ENCODE data around the gene KLF13. TPM values are rescaled to one million over a fixed set of nuclear protein-coding genes. Genes with fewer than 3 reads are reported as not detected.

The KLF13 gene
- total RNA-seq, 1 experiment from 2014 or later: 14.1 TPM

DNA sequence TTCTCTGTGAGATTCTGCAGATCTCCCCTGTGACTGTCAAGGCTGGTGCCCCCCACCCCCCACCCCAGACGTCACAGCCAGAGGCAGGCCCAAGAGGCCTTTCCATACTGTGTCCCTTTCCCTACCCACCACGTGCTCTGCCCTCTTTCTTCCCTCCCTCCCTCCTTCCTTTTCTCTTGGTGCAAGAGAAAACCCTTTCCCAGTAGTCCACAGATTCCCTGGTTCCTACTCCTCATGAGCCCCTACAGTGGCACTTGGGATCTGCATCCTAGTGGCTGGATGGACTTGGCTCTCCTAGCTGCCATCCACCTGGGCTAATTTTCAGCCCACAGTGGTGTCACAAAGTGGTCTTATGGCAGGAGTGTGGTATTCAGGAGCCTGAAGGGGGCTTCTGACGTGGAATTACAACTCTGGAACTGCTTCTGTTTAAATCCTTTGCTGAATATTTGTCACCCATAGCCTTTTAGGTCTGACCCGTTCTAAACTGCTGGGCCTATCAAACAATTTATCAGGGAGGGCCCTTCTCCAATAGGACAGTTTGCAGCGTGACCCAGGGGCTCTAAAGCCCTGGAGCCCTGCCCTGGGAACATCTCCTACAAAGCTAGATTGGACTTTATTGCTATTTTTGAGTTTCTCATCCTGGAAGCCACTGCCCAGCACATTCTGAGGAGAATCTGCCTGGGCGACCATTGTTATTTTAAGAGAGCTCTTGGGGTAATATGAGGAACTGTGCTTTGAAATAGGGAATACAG is 35.3 kb downstream of the KLF13 start:
- CTCF ChIA-PET: no interaction called here
- H3K27ac Mint-ChIP-seq (ENCODE audit: unreplicated experiment): no peak overlapping the region
- intact Hi-C loops (cut with micrococcal nuclease; ENCODE audit: unreplicated experiment): no loop called here
- no peaks in the 10 kb centered on the region for H3K4me1 Mint-ChIP-seq (ENCODE audit: low read depth, unreplicated experiment)
- H3K36me3 Mint-ChIP-seq (ENCODE audit: insufficient read depth, unreplicated experiment): no peaks in the 10 kb centered on the region
- no peak for TF ChIP-seq CTCF (IDR thresholded peaks at IDR 0.05; ENCODE audit: unreplicated experiment)
- no peak overlapping the region for H3K4me3 Mint-ChIP-seq (ENCODE audit: low read depth, unreplicated experiment)
- H3K9me3 Mint-ChIP-seq (ENCODE audit: low read depth, unreplicated experiment): no peaks in the 10 kb centered on the region
- H3K27me3 Mint-ChIP-seq (ENCODE audit: unreplicated experiment): no peaks in the 10 kb centered on the region
- DNase-seq: no peak
- BruUV-seq (replicated peaks): no TSS peak

DNA sequence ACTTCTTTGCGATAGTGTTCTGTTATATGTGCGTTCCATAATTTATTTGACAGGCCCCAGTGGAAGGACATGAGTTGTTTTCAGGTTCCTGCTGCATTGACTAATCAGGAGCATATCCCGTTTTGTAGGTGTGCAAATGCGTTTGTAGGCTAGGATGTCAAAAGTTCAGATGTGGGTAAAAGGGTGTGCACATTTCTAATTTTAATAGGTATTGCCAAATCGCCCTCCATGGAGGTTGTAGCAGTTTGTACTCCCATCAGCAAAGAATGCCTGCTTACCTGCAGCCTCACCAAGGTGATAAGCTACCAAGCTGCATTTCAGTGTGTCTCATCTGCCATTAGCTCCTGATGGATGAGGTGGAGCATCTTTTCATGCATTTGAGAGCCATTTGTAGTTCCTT is 36.3 kb downstream of the KLF13 start:
- DNase-seq: no peak
- no TSS peak for BruUV-seq (replicated peaks)
- intact Hi-C loops (cut with micrococcal nuclease; ENCODE audit: unreplicated experiment): no loop called here
- H3K36me3 Mint-ChIP-seq (ENCODE audit: insufficient read depth, unreplicated experiment): no peaks in the 10 kb centered on the region
- no peaks in the 10 kb centered on the region for H3K27me3 Mint-ChIP-seq (ENCODE audit: unreplicated experiment)
- H3K4me1 Mint-ChIP-seq (ENCODE audit: low read depth, unreplicated experiment): no peaks in the 10 kb centered on the region
- H3K4me3 Mint-ChIP-seq (ENCODE audit: low read depth, unreplicated experiment): no peak overlapping the region
- CTCF ChIA-PET: no interaction called here
- no peak overlapping the region for H3K27ac Mint-ChIP-seq (ENCODE audit: unreplicated experiment)
- no peak for TF ChIP-seq CTCF (IDR thresholded peaks at IDR 0.05; ENCODE audit: unreplicated experiment)
- no peaks in the 10 kb centered on the region for H3K9me3 Mint-ChIP-seq (ENCODE audit: low read depth, unreplicated experiment)

- no peaks in the 10 kb centered on the region for H3K36me3 Mint-ChIP-seq (ENCODE audit: insufficient read depth, unreplicated experiment)
- H3K4me3 Mint-ChIP-seq (ENCODE audit: low read depth, unreplicated experiment): no peak overlapping the region
- no peaks in the 10 kb centered on the region for H3K27me3 Mint-ChIP-seq (ENCODE audit: unreplicated experiment)
- no peaks in the 10 kb centered on the region for H3K9me3 Mint-ChIP-seq (ENCODE audit: low read depth, unreplicated experiment)
- CTCF ChIA-PET: no interaction called here
- no peaks in the 10 kb centered on the region for H3K4me1 Mint-ChIP-seq (ENCODE audit: low read depth, unreplicated experiment)
- no peak for DNase-seq
- H3K27ac Mint-ChIP-seq (ENCODE audit: unreplicated experiment): no peak overlapping the region
- BruUV-seq (replicated peaks): no TSS peak
- TF ChIP-seq CTCF (IDR thresholded peaks at IDR 0.05; ENCODE audit: unreplicated experiment): no peak
- intact Hi-C loops (cut with micrococcal nuclease; ENCODE audit: unreplicated experiment): no loop called here
Measured at GRCh38 chr15:31364301-31365031, 37.8 kb downstream of the KLF13 start.

GRCh38 chr15:31365032-31365654 is 38.5 kb downstream of the KLF13 start:
- BruUV-seq (replicated peaks): no TSS peak
- DNase-seq: no peak
- Mint-ChIP-seq H3K9me3 (ENCODE audit: low read depth, unreplicated experiment) (no peaks in the 10 kb centered on the region), H3K4me3 (ENCODE audit: low read depth, unreplicated experiment) (no peak overlapping the region), H3K27me3 (ENCODE audit: unreplicated experiment) (no peaks in the 10 kb centered on the region), H3K27ac (ENCODE audit: unreplicated experiment) (no peak overlapping the region), H3K4me1 (ENCODE audit: low read depth, unreplicated experiment) (no peaks in the 10 kb centered on the region), H3K36me3 (ENCODE audit: insufficient read depth, unreplicated experiment) (no peaks in the 10 kb centered on the region)
- intact Hi-C loops (cut with micrococcal nuclease; ENCODE audit: unreplicated experiment): no loop called here
- CTCF ChIA-PET: no interaction called here
- no peak for TF ChIP-seq CTCF (IDR thresholded peaks at IDR 0.05; ENCODE audit: unreplicated experiment)
